ENCODE data around the gene CDH13. TPM values are rescaled to one million over a fixed set of nuclear protein-coding genes. Genes with fewer than 3 reads are reported as not detected.

CDH13 gene
- total and polyA plus RNA-seq, 2 of the 8 experiments (the other 6 are each of a cell fraction or from before 2014, with no cell fraction given), result 2.3 to 2.4 TPM

DNA sequence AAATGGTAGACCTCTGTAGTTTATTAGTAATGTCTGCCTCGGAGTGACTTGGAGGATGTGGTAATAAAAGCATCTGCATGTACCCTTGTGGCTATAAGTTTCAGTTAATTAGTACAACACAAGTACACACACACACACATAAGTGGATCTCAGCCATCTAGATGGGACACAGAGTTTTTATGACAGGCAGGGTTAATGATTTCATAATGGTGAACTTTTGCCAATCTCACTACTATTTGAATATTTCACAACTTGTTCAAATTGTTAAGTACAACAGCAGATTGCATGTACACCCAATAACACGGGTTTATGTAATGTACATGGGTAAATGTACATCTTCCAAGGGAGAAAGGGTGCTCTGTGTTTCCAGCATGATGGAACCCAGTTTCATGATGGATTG is 669.7 kb downstream of the CDH13 start:
- Histone ChIP-seq H2BK15ac (ENCODE audit: low read length) (no peak overlapping the region), H2BK12ac (ENCODE audit: low read depth, low read length) (no peak overlapping the region), H3K23ac (ENCODE audit: insufficient read length) (no peak overlapping the region), H4K8ac (ENCODE audit: extremely low read depth, insufficient read depth, low read length) (no peak overlapping the region), H2BK5ac (ENCODE audit: low read depth, low read length) (no peak overlapping the region), H3K27ac (ENCODE audit: low read depth, low read length) (no peak overlapping the region), H3K4me3 (ENCODE audit: extremely low read depth in 1 of 4, insufficient read depth in 2 of 4, low read depth in 3 of 4, low read length in 4 of 4) (no peak overlapping the region), H2BK120ac (replicated peaks; ENCODE audit: low read depth, low read length) (no peak overlapping the region), H3K79me2 (ENCODE audit: control insufficient read depth in 1 of 2, insufficient read depth in 2 of 2, low read length in 2 of 2) (no peaks in the 10 kb centered on the region), H4K20me1 (replicated peaks in 1 of 2; ENCODE audit: control insufficient read depth in 1 of 2, insufficient read depth in 2 of 2, low read length in 2 of 2) (no peaks in the 10 kb centered on the region), H3K27me3 (replicated peaks in 1 of 4; ENCODE audit: control insufficient read depth in 3 of 4, extremely low read depth in 1 of 4, insufficient read depth in 3 of 4, low read length in 3 of 4) (no peaks in the 10 kb centered on the region), H3K4me1 (replicated peaks in 1 of 4; ENCODE audit: control insufficient read depth in 3 of 4, insufficient read depth in 4 of 4, low read length in 3 of 4) (no peaks in the 10 kb centered on the region), H2AK5ac (ENCODE audit: low read depth, low read length) (no peak overlapping the region), H3K56ac (replicated peaks; ENCODE audit: insufficient read length, low read depth, low read length) (no peak overlapping the region), H3K9ac (replicated peaks in 1 of 4; ENCODE audit: extremely low read depth in 1 of 4, low read depth in 3 of 4, low read length in 3 of 4) (no peak overlapping the region), H2BK20ac (ENCODE audit: low read length) (no peak overlapping the region), H3K4ac (replicated peaks; ENCODE audit: insufficient read length, low read depth, low read length) (no peak overlapping the region), H4K5ac (ENCODE audit: insufficient read length, low read depth, low read length) (no peak overlapping the region), H3K14ac (ENCODE audit: insufficient read length) (no peak overlapping the region), H2AFZ (ENCODE audit: low read length) (no peak overlapping the region), H3K9me3 (ENCODE audit: insufficient read depth in 2 of 2, low read depth in 1 of 2, low read length in 1 of 2) (no peaks in the 10 kb centered on the region), H3K36me3 (ENCODE audit: control insufficient read depth in 2 of 4, insufficient read depth in 4 of 4, low read length in 3 of 4) (no peaks in the 10 kb centered on the region), H3K79me1 (ENCODE audit: low read depth, low read length) (no peaks in the 10 kb centered on the region), H3K18ac (ENCODE audit: extremely low read depth, low read length) (no peak overlapping the region), H3K4me2 (ENCODE audit: insufficient read depth in 1 of 2, low read depth in 2 of 2, low read length in 2 of 2) (no peak overlapping the region), H3K23me2 (ENCODE audit: low read depth, low read length) (no peaks in the 10 kb centered on the region), H4K91ac (replicated peaks; ENCODE audit: insufficient read length, low read length) (no peak overlapping the region)
- WGBS, 2 experiments (ENCODE audit: extremely low coverage in 1 of 2, insufficient coverage in 1 of 2, insufficient read length in 1 of 2, insufficient replicate concordance in 2 of 2, low coverage in 1 of 2, low lambda C conversion rate in 2 of 2, missing lambda C conversion rate in 1 of 2), result 94% methylated on average over 2 of the region's 2 CpGs; no CpG with 5 or more reads in 1 of the 2 experiments
- ChIA-PET CTCF (ENCODE audit: partially characterized antibody) (no interaction called here), POLR2A (ENCODE audit: partially characterized antibody) (no interaction called here)
- no peak for FAIRE-seq
- no peak for DNase-seq (ENCODE audit: low read depth in 1 of 2, low spot score in 2 of 2)
- TF ChIP-seq CBX5 (IDR thresholded peaks at IDR 0.05; ENCODE audit: low read depth, low read length), result no peak
- no peak for TF ChIP-seq FOSL1 (IDR thresholded peaks at IDR 0.05; ENCODE audit: insufficient read depth, low read depth, low read length)
- TF ChIP-seq BCL11A (IDR thresholded peaks at IDR 0.05; ENCODE audit: low read depth in 2 of 2, low read length in 2 of 2), result no peak
- TF ChIP-seq CHD2 (IDR thresholded peaks at IDR 0.05; ENCODE audit: low read length), result no peak
- TF ChIP-seq, protein P1, sequence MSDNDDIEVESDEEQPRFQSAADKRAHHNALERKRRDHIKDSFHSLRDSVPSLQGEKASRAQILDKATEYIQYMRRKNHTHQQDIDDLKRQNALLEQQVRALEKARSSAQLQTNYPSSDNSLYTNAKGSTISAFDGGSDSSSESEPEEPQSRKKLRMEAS (IDR thresholded peaks at IDR 0.05), result no peak
